ENCODE data around the gene GOLGB1.
"Not testable (repeated sequence)": the region's sequence is repeated elsewhere in the genome, so short reads cannot be mapped to it uniquely, and the experiment has no call there.

Gene GOLGB1

GRCh38 chr3:121747976-121748375 is 1.6 kb downstream of the GOLGB1 start:
- no peak for DNase-seq

GRCh38 chr3:121743106-121743505 is 6.4 kb downstream of the GOLGB1 start:
- not testable (repeated sequence) for DNase-seq

GRCh38 chr3:121740896-121741295 is 8.6 kb downstream of the GOLGB1 start:
- no peak for DNase-seq

- DNase-seq = no peak
Measured at GRCh38 chr3:121739902-121740301, 9.6 kb downstream of the GOLGB1 start.

GRCh38 chr3:121737644-121738043 is 11.9 kb downstream of the GOLGB1 start:
- no peak for DNase-seq

- DNase-seq = no peak
Measured at GRCh38 chr3:121736112-121736511, 13.4 kb downstream of the GOLGB1 start.

GRCh38 chr3:121735047-121735696 is 14.4 kb downstream of the GOLGB1 start:
- DNase-seq = no peak

- DNase-seq = no peak
Measured at GRCh38 chr3:121730940-121731687, 18.4 kb downstream of the GOLGB1 start.

GRCh38 chr3:121724130-121724529 is 25.4 kb downstream of the GOLGB1 start:
- DNase-seq = no peak

GRCh38 chr3:121723485-121723884 is 26.1 kb downstream of the GOLGB1 start:
- DNase-seq = no peak

- DNase-seq = no peak
Measured at GRCh38 chr3:121722411-121722810, 27.1 kb downstream of the GOLGB1 start.

GRCh38 chr3:121720163-121720562 is 29.4 kb downstream of the GOLGB1 start:
- DNase-seq = no peak

GRCh38 chr3:121719423-121719822 is 30.1 kb downstream of the GOLGB1 start:
- no peak for DNase-seq

- no peak for DNase-seq
Measured at GRCh38 chr3:121718205-121718846, 31.2 kb downstream of the GOLGB1 start.

GRCh38 chr3:121710347-121710746 is 39.2 kb downstream of the GOLGB1 start:
- DNase-seq = no peak

- no peak for DNase-seq
Measured at GRCh38 chr3:121707531-121708273, 41.8 kb downstream of the GOLGB1 start.

- no peak for DNase-seq
Measured at GRCh38 chr3:121705541-121705940, 44.0 kb downstream of the GOLGB1 start.

GRCh38 chr3:121703973-121704372 is 45.6 kb downstream of the GOLGB1 start:
- no peak for DNase-seq

GRCh38 chr3:121698901-121699300 is 50.6 kb downstream of the GOLGB1 start:
- DNase-seq = no peak

- DNase-seq = no peak
Measured at GRCh38 chr3:121698476-121698875, 51.1 kb downstream of the GOLGB1 start.

GRCh38 chr3:121696186-121696585 is 53.4 kb downstream of the GOLGB1 start:
- DNase-seq = no peak

GRCh38 chr3:121692010-121692699 is 57.4 kb downstream of the GOLGB1 start:
- no peak for DNase-seq
